Left renal pelvis (tissue), 4 donors: ENCODE data around the gene ZC3H7B. TPM values are rescaled to one million over a fixed set of nuclear protein-coding genes. Genes with fewer than 3 reads are reported as not detected.
"Not testable (repeated sequence)": the region's sequence is repeated elsewhere in the genome, so short reads cannot be mapped to it uniquely, and the experiment has no call there.

Source experiments
- DNase-seq, 4 donors: peaks; one replicate each; pipeline ENCODE4 v3.0.0-alpha.2; 2013; ENCODE audit warnings: low read depth in 4 of 4, low spot score in 3 of 4
- polyA plus RNA-seq, 4 donors: library from polyadenylated mRNA; unstranded; fragments of 120-200 nt; gene quantifications; one replicate each; pipeline ENCODE4 v1.2.1, GENCODE V29; 2013; ENCODE audit not compliant: insufficient read length in 4 of 4

The ZC3H7B gene, protein sequence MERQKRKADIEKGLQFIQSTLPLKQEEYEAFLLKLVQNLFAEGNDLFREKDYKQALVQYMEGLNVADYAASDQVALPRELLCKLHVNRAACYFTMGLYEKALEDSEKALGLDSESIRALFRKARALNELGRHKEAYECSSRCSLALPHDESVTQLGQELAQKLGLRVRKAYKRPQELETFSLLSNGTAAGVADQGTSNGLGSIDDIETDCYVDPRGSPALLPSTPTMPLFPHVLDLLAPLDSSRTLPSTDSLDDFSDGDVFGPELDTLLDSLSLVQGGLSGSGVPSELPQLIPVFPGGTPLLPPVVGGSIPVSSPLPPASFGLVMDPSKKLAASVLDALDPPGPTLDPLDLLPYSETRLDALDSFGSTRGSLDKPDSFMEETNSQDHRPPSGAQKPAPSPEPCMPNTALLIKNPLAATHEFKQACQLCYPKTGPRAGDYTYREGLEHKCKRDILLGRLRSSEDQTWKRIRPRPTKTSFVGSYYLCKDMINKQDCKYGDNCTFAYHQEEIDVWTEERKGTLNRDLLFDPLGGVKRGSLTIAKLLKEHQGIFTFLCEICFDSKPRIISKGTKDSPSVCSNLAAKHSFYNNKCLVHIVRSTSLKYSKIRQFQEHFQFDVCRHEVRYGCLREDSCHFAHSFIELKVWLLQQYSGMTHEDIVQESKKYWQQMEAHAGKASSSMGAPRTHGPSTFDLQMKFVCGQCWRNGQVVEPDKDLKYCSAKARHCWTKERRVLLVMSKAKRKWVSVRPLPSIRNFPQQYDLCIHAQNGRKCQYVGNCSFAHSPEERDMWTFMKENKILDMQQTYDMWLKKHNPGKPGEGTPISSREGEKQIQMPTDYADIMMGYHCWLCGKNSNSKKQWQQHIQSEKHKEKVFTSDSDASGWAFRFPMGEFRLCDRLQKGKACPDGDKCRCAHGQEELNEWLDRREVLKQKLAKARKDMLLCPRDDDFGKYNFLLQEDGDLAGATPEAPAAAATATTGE
- 10 to 100 TPM; 59.4 to 98.2 (median 75.2) TPM for polyA plus RNA-seq

DNA sequence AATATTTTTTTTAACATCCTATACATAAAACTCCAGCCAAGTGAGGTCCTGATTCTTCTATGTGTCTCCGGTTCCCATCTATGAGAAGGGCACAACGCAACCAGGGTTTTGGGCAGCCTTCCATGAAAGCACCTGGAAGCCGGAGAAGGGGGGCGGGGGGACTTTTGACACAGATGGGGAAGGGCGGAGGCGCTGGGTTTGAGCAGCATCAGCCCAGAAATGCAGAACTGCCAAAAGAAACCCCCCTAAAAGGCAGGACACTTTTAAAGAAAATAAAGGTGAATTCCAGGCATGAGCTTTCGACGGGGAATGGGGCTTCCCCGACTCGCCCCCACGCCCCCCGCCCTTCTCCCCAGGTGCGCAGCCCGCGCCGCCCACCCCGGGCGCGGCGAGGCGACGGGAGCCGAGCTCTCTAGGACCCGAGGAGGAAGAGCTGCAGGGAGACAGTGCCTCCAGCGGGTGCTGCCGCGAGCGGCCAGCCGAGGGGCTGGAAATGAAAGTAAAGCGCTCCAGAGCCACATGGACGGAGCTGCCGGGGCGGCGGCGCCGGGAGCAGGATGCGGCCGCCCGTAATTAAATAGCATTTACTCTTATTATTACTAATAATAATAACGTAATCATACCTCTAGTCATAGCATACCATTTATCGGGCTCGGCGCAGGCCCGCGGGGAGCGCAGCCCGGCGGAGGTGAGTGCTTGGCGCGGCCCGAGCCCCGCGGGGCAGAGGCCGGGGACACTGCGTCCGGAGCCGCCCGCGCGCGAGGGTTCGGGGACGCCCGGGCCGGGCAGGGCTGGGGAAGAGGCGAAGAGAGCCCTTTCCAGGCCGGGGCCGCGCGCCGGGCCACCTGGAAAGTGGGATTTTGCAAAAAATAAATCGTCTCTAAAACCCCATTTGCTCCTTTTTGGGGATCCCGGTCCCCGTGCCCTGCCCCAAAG lies at the start of gene ZC3H7B:
Gene ZC3H7B (plus strand): TSS at position 441 of the 936 bp plus-strand sequence. CDS start 19,136 bp downstream, outside the sequence.
- DNase-seq: no peak

DNA sequence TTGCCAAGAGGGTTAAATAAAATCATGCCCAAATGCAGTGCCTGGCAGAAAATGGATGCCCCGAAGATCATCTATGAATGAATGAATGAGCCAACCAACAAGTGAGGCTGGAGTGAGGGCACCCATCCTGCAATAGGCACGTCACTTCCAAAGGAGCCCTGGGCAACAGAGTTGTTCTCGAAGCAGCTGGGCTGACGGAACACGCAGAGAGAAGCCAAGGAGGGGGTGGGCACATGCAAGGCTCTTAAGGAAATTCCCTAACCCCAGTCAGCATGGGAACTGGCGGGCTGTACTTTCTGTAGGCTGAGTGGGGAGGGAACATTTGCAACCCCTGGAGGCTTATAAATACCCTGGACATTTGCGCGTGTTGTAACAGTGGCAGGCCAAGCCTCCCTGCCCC lies 49.0 kb upstream of the ZC3H7B start:
- DNase-seq: no peak

DNA sequence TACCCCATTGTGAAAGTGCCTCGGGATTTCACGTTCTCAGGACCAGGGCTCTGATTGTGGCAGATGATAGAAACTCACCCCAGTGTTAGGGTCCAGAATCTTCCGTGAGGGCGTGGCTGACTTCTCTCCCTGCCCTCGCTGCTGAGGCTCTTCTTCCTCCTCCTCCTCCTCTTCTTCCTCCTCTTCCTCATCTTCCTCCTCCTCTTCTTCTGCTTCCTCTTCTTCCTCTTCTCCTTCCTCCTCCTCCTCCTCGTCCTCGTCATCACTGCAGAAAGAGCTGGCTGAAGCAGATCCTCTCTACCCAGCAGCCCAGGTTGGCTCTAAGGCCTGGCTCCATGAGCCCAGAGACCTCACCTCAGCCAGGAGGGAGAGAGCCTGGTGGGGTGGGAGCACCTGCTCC lies 47.1 kb upstream of the ZC3H7B start:
- no peak for DNase-seq

DNA sequence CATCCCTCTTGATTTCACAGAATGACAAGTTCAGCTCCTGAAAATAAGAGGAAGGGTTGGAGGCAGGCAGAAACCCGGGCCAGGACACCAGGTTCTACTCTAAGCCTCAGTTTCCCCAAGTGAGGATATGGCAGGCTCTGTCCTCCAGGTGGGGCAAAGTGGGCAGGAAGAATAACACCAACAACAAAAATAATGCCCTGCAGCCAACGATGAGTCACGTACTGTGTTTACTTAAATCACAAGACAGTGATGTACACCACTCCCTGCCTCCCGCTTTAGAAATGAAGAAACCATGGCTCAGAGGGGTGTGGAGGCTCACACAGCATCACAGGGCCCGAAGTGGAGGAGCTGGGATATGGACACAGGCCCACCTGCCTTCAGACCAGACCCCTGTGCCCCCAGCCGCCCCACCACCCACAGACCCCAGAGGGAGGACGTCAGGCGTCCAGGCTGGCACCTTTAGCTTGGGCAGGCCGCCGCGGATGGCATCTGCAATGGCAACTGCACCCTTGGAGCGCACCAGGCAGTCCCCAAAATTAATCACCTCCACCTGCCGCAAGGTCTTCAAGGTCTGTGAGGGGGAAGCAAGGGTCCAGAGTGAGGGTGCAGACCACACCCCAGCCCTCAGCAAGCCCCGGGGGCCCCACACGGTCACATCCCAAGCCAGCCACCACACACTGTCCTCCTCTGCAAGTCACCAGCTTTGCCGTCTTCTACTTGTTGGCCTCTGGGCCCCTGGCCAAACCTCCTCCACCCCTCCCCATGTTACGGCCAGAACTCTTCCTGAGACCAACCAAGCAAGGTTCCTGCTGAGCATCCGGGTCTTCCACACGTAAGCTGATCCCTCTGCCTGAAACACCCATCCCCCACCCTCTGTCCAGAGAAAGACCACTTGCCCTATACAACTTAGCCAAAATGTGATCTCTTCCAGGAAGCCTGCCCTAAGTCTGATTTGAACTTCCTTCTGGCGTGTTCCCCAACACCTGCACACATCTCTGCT lies 44.8 kb upstream of the ZC3H7B start:
- DNase-seq: no peak

DNA sequence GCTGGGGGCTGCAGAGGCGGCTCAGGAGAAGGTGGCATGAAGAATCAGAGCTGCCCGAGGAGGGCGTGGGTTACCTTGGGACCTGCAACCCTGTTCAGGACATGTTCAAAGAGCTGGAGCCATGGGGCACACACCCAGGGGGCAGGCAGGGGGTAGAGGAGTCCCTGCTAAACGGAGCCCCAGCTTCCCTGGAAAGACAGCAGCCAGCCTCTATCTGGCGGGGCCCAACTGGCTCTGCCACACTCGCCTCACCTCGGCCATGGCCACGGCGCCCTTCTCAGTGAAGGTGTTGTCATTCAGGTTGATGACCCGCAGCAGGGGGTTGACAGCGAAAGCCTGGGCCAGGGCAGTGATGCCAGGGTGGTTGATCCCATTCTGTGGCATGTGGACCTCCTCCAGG lies 43.6 kb upstream of the ZC3H7B start:
- no peak for DNase-seq

DNA sequence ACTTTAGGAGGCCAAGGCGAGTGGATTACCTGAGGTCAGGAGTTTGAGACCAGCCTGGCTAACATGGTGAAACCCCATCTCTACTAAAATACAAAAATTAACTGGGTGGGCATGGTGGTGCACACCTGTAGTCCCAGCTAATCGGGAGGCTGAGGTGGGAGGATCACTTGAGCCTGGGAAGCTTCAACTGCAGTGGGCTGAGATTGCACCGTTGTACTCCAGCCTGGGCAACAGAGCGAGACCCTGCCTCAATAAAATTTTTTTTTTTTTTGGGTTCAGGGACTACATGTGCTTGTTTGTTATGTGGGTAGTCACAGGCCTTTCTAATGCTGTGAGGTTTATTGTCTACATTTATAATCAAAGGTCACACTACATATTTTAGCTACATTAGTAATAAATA lies 41.6 kb upstream of the ZC3H7B start:
- not testable (repeated sequence) for DNase-seq

DNA sequence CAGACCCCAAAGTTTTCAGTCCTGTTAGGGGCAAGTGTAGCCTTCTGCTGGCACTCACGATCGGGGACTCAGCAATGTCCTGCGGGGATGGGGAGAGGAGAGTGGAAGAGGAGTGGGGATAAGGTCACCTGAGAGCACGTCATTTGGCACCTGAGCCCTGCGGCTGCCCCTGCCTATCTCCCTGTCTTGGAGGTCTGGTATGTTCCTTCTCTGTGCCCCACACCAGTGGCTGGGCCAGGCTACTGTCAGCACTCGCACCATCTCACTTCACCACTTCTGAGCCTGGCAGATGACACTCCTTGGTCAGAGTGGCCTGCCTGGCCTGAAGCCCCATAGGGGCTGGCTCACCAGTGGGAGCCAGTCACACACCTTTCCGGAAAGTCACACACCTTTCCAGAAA lies 40.5 kb upstream of the ZC3H7B start:
- DNase-seq: no peak

DNA sequence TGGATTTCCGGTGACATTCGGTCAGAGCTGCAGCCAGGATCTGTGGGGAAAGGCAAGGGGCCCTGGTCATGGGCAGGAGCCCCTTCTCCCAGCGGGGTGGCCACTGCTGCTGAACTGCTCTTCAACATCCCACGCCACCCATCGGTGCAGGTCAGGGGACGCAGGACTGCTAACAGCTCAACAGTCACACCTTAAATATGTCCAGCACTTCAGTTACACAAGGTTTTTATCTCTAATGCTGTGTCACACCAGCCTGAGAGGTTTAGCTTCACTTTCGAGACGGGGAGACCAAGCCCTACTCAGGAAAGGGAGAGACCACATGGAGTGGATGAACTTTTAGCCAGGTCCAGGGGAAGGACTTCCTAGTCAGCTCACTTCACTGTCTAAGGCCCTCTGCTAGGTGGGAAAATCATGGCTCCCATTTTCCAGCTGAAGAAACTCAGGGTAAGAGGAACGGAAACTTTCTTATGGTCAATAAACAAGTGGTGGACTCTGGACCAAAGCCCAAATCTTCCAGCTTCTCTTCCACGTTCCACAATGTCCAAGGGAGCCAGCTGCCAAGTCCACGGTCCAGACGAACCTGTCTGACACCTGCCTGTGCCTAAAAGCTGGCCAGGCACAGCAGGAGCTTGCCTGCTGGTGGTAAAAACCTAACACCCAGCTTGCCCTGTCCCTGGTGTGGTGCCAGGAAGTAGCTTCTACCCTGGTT lies 39.6 kb upstream of the ZC3H7B start:
- no peak for DNase-seq

DNA sequence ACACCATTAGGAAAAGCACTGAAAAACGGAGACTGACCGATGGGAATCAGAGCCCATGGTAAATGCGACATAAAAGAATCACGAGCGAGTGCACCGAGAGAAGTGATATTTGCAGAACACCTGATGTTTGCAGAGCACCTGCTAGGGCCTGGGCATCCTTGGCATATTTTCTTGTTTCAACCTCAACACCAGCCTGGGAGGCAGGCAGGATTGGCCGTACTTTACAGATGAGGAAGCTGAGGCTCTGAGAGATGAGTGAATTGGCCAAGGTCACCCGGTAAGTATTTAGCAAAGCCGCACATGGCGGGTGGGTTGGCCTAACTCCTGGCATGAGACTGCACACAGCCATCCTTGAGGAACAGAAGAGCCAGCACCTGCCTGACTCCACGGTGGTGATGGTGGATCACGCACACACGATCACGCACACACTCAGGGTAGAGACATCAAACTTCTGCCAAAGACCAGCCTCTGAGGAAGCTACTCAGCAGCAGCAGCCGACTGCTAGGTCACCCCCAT lies 39.0 kb upstream of the ZC3H7B start:
- DNase-seq: no peak

DNA sequence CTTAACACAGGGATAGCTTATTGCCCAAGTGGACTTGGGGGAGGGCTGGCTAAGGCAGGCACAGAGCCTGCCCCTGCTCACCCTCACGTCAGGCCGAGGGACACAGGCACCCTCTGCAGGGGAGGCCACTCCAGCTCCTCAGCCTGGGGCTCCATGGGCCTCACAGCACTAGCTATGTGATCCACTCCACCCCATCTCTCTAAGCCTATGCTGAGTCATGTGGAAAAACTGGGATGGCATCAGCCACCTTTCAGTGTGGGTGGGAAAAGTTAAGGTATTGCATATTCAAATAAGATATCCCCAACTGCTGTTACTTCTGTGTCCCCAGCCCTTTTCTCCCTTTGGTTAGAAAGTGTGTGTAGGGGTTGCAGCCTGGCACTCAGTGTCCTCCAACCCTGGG lies 37.6 kb upstream of the ZC3H7B start:
- DNase-seq: no peak

DNA sequence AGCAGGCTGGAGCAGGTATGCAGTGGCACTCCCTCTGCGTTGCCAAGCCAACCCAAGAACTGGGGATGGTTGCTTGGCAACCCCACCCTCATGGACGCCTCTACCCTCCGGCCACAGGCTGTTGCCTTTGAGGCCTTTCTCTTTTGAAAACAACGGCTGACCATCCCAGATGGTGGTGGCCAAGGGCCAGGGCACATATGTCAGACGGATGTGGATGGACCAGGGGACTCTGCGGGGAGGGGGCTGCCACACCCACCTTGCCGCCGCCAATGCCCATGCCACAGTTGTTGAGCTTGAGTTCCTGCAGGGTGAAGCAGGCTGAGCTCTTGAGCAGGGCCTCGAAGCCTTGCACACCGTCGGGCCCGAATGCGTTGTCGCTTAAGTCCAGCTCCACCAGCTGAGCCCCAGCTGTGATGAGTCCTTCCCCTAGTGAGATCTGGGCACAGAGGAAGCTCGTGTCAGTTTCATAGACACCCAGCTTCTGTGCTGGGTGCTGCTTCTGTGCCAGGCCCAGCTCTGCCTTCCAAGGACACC lies 36.9 kb upstream of the ZC3H7B start:
- DNase-seq: no peak

DNA sequence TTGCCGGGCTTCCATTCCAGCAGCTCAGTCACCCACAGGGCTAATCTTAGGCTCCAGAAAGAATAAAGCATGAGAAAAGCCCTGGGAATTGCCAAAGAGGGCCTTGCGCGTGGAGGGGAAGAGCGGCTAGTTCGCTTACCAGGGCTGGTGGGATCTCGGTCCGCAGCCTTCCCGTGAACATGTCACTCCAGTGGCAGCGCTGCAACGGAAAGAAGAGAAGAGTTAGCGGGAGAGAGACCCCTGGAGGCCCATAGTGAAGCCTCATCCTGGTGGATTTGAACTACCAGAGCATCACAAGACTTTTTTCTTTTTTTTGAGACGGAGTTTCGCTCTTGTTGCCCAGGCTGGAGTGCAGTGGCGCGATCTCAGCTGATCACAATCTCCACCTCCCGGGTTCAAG lies 33.4 kb upstream of the ZC3H7B start:
- DNase-seq: no peak

DNA sequence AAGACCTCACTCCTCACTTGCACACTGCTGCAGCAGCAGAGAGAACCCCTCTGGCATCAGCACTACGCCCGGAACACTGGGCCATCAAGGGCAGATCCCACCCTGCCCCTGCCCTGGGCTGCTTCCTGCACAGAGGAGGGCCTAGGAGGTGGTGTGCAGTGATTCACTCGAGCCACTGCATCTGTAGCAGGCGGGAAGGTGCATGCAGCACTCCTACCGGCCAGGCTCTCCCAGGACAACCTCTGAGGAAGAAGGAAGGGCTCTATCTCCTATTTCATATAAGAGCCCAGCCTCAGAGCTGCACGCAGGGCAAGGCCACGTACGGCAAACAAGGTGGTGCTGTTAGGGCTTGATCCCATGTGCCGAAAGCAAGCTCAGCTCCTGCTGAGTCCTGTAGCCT lies 29.5 kb upstream of the ZC3H7B start:
- no peak for DNase-seq

DNA sequence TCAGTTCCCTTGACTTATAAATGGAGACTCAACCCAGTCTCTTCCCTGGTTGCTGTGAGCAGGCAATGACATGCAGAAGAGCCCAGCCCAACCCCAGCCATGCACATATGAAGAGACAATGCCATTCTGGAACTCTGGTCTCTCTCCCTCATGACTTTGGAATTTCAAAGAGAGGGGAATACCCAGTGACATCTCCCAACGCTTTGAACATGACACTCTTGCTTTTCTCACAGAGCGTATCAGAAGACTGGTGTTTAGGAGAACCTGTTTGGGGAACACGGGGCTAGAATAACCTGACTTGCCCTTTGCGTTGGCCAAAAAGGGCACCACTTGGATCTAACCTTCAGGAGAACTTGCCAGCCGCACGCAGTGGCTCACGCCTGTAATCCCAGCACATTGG lies 28.2 kb upstream of the ZC3H7B start:
- DNase-seq: no peak

DNA sequence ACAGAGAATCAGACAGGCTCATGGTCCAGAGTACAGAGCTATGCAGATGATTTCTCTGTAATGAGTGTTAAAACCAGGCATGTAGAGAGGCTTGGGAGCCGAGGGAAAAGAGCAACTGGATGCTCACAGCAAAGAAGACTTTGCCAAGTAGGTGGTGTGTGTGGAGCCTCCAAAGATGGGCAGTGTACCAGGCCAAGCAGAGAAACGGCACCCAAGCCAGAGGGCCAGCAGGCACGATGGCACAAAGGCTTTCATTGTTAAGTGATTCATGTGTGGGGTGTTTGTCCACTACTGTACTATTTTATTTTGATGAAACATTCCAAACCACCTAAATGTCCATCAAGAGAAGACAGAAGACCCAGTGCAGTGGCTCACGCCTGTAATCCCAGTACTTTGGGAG lies 26.5 kb upstream of the ZC3H7B start:
- DNase-seq: no peak

DNA sequence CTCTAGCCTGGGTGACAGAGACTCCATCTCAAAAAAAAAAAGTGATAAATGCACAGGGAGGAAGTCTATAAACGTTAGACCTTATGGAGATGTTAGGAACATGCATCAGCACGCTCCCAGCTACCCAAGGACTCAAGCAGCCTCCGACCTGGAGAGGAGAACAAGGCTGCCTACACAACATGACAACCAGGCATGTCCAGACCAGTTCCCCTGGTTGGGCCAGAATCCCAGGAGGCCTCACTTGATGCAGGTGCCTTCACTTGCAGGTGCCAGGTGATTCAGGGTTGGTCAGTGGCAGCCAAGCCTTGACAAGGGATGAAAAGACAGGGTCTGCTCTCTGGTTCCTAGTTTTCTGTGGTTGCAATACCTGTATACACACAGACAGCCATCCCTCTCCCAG lies 21.3 kb upstream of the ZC3H7B start:
- no peak for DNase-seq

DNA sequence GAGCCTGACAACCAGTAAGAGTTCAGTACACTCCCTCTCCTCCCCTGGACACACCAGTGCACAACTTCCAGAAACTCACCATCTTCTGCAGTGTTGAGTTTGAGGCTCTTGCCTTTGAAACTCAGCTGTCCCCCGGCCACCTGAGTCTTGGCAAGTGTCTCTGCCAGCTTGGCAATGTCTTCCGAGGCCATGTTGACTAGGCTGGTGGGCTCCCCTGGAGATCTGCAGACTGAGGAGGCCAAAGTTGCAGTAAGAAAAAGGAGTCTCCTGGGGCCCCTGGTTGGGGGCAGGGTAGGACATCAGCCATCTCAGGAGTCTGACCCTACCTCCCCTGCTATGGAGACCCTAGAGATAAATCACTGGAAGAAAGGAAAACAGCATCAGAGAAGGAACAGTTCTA lies 20.5 kb upstream of the ZC3H7B start:
- no peak for DNase-seq

DNA sequence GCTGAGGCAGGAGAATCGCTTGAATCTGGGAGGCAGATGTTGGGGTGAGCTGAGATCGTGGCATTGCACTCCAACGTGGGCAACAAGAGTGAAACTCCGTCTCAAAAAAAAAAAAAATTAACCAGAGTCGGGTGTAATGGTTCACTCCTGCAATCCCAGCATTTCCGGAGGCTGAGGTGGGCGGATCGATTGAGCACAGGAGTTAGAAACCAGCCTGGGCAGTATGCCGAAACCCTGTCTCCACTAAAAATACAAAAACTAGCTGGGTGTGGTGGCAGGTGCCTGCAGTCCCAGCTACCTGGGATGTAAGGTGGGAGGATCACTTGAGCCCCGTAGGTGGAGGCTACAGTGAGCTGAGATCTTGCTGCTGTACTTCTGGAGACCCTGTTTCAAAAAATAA lies 16.9 kb upstream of the ZC3H7B start:
- DNase-seq: no peak
